IMR-90 (cell line): ENCODE results near the gene RPS6KL1. TPM values are rescaled to one million over a fixed set of nuclear protein-coding genes. Genes with fewer than 3 reads are reported as not detected.

Source experiments
- ATAC-seq: fragments of 200-7000 bp; cut with Tn5 transposase; 2 replicates; pipeline ENCODE4 v1.9.1; 2020; ENCODE audit warnings: low read depth, mild to moderate bottlenecking, moderate library complexity
- BruUV-seq: library from RNA; stranded (reverse); fragments of 400-500 nt; replicated peaks from 2 replicates; lab custom pipeline; 2021; lab: Mats Ljungman, UMichigan
- CTCF ChIA-PET: fragments of 300-600 bp; formaldehyde crosslinking; extraction: SDS; loops from one replicate; lab custom pipeline; 2021; ENCODE audit warnings: antibody characterized with exemption; lab: Yijun Ruan, JAX
- POLR2A ChIA-PET: fragments of 300-600 bp; sonication (Branson Sonifier 250); formaldehyde crosslinking; loops from one replicate; lab custom pipeline; 2022; ENCODE audit warnings: antibody characterized with exemption; ENCODE audit not compliant: unreplicated experiment; lab: Charles Lee
- DNase-seq: peaks from one replicate; pipeline ENCODE4 v3.0.0; 2013
- H2AFZ ChIP-seq: replicated peaks from 2 replicates; pipeline ENCODE3; 2013; ENCODE audit warnings: low read length, mild to moderate bottlenecking; ENCODE audit not compliant: poor library complexity
- H2AK5ac ChIP-seq: 2 replicates; pipeline ENCODE4 v1.6.1; 2013; ENCODE audit warnings: low read depth, low read length, inconsistent platforms
- H2AK9ac ChIP-seq: replicated peaks from 2 replicates; pipeline ENCODE3; 2013; ENCODE audit warnings: mild to moderate bottlenecking, low read depth, low read length, moderate library complexity; ENCODE audit not compliant: poor library complexity
- H2BK120ac ChIP-seq: 2 replicates; pipeline ENCODE4 v1.6.1; 2013; ENCODE audit warnings: low read depth, low read length, inconsistent platforms
- H2BK15ac ChIP-seq: 3 replicates; pipeline ENCODE4 v1.6.1; 2013; ENCODE audit warnings: low read depth, low read length, inconsistent platforms
- H2BK20ac ChIP-seq: 2 replicates; pipeline ENCODE4 v1.6.1; 2013; ENCODE audit warnings: low read depth, mild to moderate bottlenecking, inconsistent platforms, low read length, moderate library complexity
- H2BK5ac ChIP-seq: 2 replicates; pipeline ENCODE4 v1.6.1; 2013; ENCODE audit warnings: mild to moderate bottlenecking, low read depth, low read length, inconsistent platforms; ENCODE audit not compliant: poor library complexity, severe bottlenecking
- H3K14ac ChIP-seq: replicated peaks from 2 replicates; pipeline ENCODE4 v1.6.1; 2013; ENCODE audit warnings: low read depth, low read length, inconsistent platforms
- H3K18ac ChIP-seq: 2 replicates; pipeline ENCODE4 v1.6.1; 2013; ENCODE audit warnings: low read depth, low read length, control low read depth
- H3K23ac ChIP-seq: 2 replicates; pipeline ENCODE4 v1.6.1; 2013; ENCODE audit warnings: low read depth, low read length, inconsistent platforms
- H3K27ac ChIP-seq: 2 replicates; pipeline ENCODE4 v1.5.1; 2013; ENCODE audit warnings: mild to moderate bottlenecking, control low read depth, low read length; ENCODE audit not compliant: insufficient read depth
- H3K27me3 ChIP-seq: 2 replicates; pipeline ENCODE4 v1.6.1; 2013; ENCODE audit warnings: low read length; ENCODE audit not compliant: control insufficient read depth, insufficient read depth
- H3K36me3 ChIP-seq: 2 replicates; pipeline ENCODE4 v1.6.1; 2013; ENCODE audit warnings: low read length, mixed read lengths; ENCODE audit not compliant: control insufficient read depth, insufficient read depth
- H3K4ac ChIP-seq: 2 replicates; pipeline ENCODE4 v1.6.1; 2013; ENCODE audit warnings: low read depth, low read length, inconsistent platforms
- H3K4me1 ChIP-seq: 2 replicates; pipeline ENCODE4 v1.6.1; 2013; ENCODE audit warnings: low read length, mixed read lengths; ENCODE audit not compliant: control insufficient read depth, insufficient read depth
- H3K4me2 ChIP-seq: 2 replicates; pipeline ENCODE4 v1.6.1; 2013; ENCODE audit warnings: low read depth, mild to moderate bottlenecking, control low read depth, low read length, moderate library complexity
- H3K4me3 ChIP-seq: 2 replicates; pipeline ENCODE4 v1.5.1; 2013; ENCODE audit warnings: low read depth, mild to moderate bottlenecking, control low read depth, low read length, moderate library complexity; ENCODE audit not compliant: insufficient read depth
- H3K56ac ChIP-seq: 2 replicates; pipeline ENCODE4 v1.6.1; 2013; ENCODE audit warnings: low read length, inconsistent platforms; ENCODE audit not compliant: insufficient read depth; ENCODE audit errors: extremely low read depth
- H3K79me1 ChIP-seq, 2 experiments: 2 replicates each; pipeline ENCODE4 v1.6.1; 2013; ENCODE audit warnings: low read length in 2 of 2, inconsistent platforms in 1 of 2, low read depth in 1 of 2
- H3K9ac ChIP-seq: 2 replicates; pipeline ENCODE4 v1.6.1; 2013; ENCODE audit warnings: low read depth, low read length, control low read depth
- H3K9me1 ChIP-seq: 2 replicates; pipeline ENCODE4 v1.6.1; 2013; ENCODE audit warnings: low read length, inconsistent platforms; ENCODE audit not compliant: insufficient read depth
- H3K9me3 ChIP-seq: 2 replicates; pipeline ENCODE4 v1.6.1; 2013; ENCODE audit warnings: low read length; ENCODE audit not compliant: control insufficient read depth, insufficient read depth
- H4K20me1 ChIP-seq: 2 replicates; pipeline ENCODE4 v1.6.1; 2013; ENCODE audit warnings: low read length, inconsistent platforms; ENCODE audit not compliant: insufficient read depth
- H4K5ac ChIP-seq: 2 replicates; pipeline ENCODE4 v1.6.1; 2013; ENCODE audit warnings: mild to moderate bottlenecking, low read depth, low read length, control low read depth
- H4K8ac ChIP-seq, 2 experiments: 2 replicates each; pipeline ENCODE4 v1.6.1; 2013; ENCODE audit warnings: low read depth in 2 of 2, low read length in 2 of 2, control low read depth in 1 of 2, inconsistent platforms in 1 of 2
- H4K91ac ChIP-seq: 2 replicates; pipeline ENCODE4 v1.6.1; 2013; ENCODE audit warnings: low read depth, low read length, inconsistent platforms; ENCODE audit not compliant: insufficient read depth
- CHD1 ChIP-seq: IDR thresholded peaks from 2 replicates; pipeline ENCODE4 v1.6.1; 2012; ENCODE audit warnings: low read depth, low read length, improper control_type of control experiment
- MAFK ChIP-seq: IDR thresholded peaks from 2 replicates; pipeline ENCODE4 v1.6.1; 2012; ENCODE audit warnings: low read depth, low read length, improper control_type of control experiment
- MAZ ChIP-seq: IDR thresholded peaks from 2 replicates; pipeline ENCODE4 v1.6.1; 2012; ENCODE audit warnings: low read depth, mild to moderate bottlenecking, low read length, improper control_type of control experiment, moderate library complexity, borderline replicate concordance
- MXI1 ChIP-seq: IDR thresholded peaks from 2 replicates; pipeline ENCODE4 v1.6.1; 2012; ENCODE audit warnings: low read depth, mild to moderate bottlenecking, low read length, moderate library complexity, borderline replicate concordance
- NFE2L2 ChIP-seq: fragments of 150-350 bp; IDR thresholded peaks from 2 replicates; pipeline ENCODE4 v1.6.1; 2016; ENCODE audit warnings: low read depth, mild to moderate bottlenecking, low read length
- POLR2A ChIP-seq: IDR thresholded peaks from 2 replicates; pipeline ENCODE4 v1.6.1; 2012; ENCODE audit warnings: mild to moderate bottlenecking, low read depth, low read length
- RCOR1 ChIP-seq: IDR thresholded peaks from 2 replicates; pipeline ENCODE4 v1.6.1; 2012; ENCODE audit warnings: mild to moderate bottlenecking, low read length, improper control_type of control experiment; ENCODE audit not compliant: insufficient replicate concordance
- WGBS, 2 experiments: methylation state at CpG; one replicate each; pipeline versions ENCODE4 v1.1.5 to v1.1.7; 2013; ENCODE audit warnings: missing lambda C conversion rate in 2 of 2; ENCODE audit not compliant: insufficient read length in 1 of 2; ENCODE audit errors: extremely low coverage in 2 of 2; 5-methylcytosine and 5-hydroxymethylcytosine counted together
- dilution Hi-C: fragments of 300-500 bp; cut with HindIII; formaldehyde crosslinking; loops from one replicate; pipeline ENCODE4 v1.14.3; 2018; ENCODE audit warnings: low sequenced_read_pairs; ENCODE audit not compliant: unreplicated experiment
- in situ Hi-C: fragments of 300-500 bp; cut with MboI; formaldehyde crosslinking; loops from 3 replicates; pipeline ENCODE4 v1.14.3; 2019; ENCODE audit warnings: low sequenced_read_pairs, inconsistent platforms, mixed read lengths
- intact Hi-C: fragments of 100-400 bp; cut with micrococcal nuclease; formaldehyde crosslinking; loops from 2 replicates; pipeline ENCODE4 v1.10.0; 2022
- polyA plus RNA-seq, 3 experiments: library from polyadenylated mRNA; depleted of rRNA; stranded (reverse); fragments of >200 nt; gene quantifications; 2 replicates each; pipeline ENCODE4 v1.2.3, GENCODE V29; 2012; ENCODE audit warnings: low replicate concordance in 1 of 3
- total RNA-seq: library from RNA; depleted of rRNA; stranded (reverse); fragments of >200 nt; gene quantifications from 2 replicates; pipeline ENCODE4 v1.2.3, GENCODE V29; 2012
- TF ChIP-seq, protein P1 (sequence below): fragments of 150-350 bp; IDR thresholded peaks from 2 replicates; pipeline ENCODE4 v1.6.1; 2017; ENCODE audit warnings: mild to moderate bottlenecking, antibody characterized with exemption, low read length, low read depth

Gene RPS6KL1
- total and polyA plus RNA-seq, 2 of the 4 experiments (the other 2 are of a cell fraction): 0.72 to 1.7 TPM

DNA sequence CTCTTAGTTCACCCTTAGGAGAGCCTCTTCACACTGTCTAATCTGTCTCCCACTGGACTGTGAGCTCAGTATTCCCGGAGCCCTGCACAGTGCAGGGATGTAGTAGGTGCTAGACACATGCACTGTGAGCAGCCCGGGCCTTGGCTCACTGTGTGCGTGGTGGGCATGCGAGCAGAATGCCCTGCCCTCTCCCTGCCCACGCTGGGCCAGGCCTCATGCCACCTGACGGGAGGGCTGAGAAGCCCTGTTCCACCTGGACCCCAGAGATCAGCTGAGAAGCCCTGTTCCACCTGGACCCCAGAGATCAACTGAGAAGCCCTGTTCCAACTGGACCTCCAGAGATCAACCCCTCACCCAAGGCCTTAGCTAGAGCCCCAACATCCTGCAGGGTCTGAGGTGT, 10.9 kb downstream of the RPS6KL1 start:
- no peak for TF ChIP-seq POLR2A
- no peak for TF ChIP-seq MAFK
- no peak for TF ChIP-seq MXI1
- no peak for TF ChIP-seq NFE2L2
- TF ChIP-seq, protein P1, sequence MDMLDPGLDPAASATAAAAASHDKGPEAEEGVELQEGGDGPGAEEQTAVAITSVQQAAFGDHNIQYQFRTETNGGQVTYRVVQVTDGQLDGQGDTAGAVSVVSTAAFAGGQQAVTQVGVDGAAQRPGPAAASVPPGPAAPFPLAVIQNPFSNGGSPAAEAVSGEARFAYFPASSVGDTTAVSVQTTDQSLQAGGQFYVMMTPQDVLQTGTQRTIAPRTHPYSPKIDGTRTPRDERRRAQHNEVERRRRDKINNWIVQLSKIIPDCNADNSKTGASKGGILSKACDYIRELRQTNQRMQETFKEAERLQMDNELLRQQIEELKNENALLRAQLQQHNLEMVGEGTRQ: no peak
- no peak for TF ChIP-seq RCOR1
- TF ChIP-seq MAZ: no peak
- no peak for TF ChIP-seq CHD1
- H2BK20ac ChIP-seq: no peak overlapping the region
- no peak overlapping the region for H4K5ac ChIP-seq
- in situ Hi-C loops (loop anchor here (5.0 to 10.0 kb wide), 2 partner anchors 165 to 393 kb away; no protein-coding TSS in a partner anchor), dilution Hi-C loops (no loop called here), intact Hi-C loops (no loop called here)
- no peaks in the 10 kb centered on the region for H3K36me3 ChIP-seq
- ATAC-seq: no peak
- no peak overlapping the region for H3K4me3 ChIP-seq
- no peak overlapping the region for H3K18ac ChIP-seq
- CTCF ChIA-PET: no interaction called here
- H2AK5ac ChIP-seq: no peak overlapping the region
- H3K9me3 ChIP-seq: no peaks in the 10 kb centered on the region
- no peak overlapping the region for H3K27ac ChIP-seq
- no peak overlapping the region for H4K8ac ChIP-seq
- H3K56ac ChIP-seq: no peak overlapping the region
- no peaks in the 10 kb centered on the region for H3K79me1 ChIP-seq
- no peak overlapping the region for H2AK9ac ChIP-seq
- H3K27me3 ChIP-seq: no peaks in the 10 kb centered on the region
- H2BK120ac ChIP-seq: no peak overlapping the region
- H3K4me2 ChIP-seq: no peak overlapping the region
- no peak overlapping the region for H3K4ac ChIP-seq
- no peak overlapping the region for H2BK5ac ChIP-seq
- H4K91ac ChIP-seq: no peak overlapping the region
- H2AFZ ChIP-seq: no peak overlapping the region
- H3K23ac ChIP-seq: no peak overlapping the region
- no peak for DNase-seq
- no peaks in the 10 kb centered on the region for H3K9me1 ChIP-seq
- H4K20me1 ChIP-seq: no peaks in the 10 kb centered on the region
- H3K4me1 ChIP-seq: peaks cover 1% of the 10 kb centered on the region; the same call in 1 of the 2 replicates
- no peak overlapping the region for H3K14ac ChIP-seq
- H2BK15ac ChIP-seq: no peak overlapping the region
- H3K9ac ChIP-seq: no peak overlapping the region
- no CpG with 5 or more reads among the region's 6 CpGs for WGBS, 2 experiments
- POLR2A ChIA-PET: interaction anchor here (0.6 kb wide), 1 partner anchor 369 kb away, joined by 4 read pairs; no protein-coding TSS in a partner anchor
- no TSS peak for BruUV-seq
